A673 (cell line): ENCODE data around the gene IL15.
"Not testable (repeated sequence)": the region's sequence is repeated elsewhere in the genome, so short reads cannot be mapped to it uniquely, and the experiment has no call there.

Source experiments
- EZH2 ChIP-seq: fragments of 200-600 bp; sonication (generic); IDR thresholded peaks from 2 replicates; pipeline ENCODE4 v1.6.1; 2017; ENCODE audit warnings: borderline replicate concordance, low read depth, mild to moderate bottlenecking, mixed read lengths, antibody characterized with exemption, low read length; ENCODE audit not compliant: poor library complexity, severe bottlenecking
- TF ChIP-seq, protein P1 (sequence below): fragments of 300-800, 200-600 bp; sonication (generic); conservative IDR thresholded peaks from 2 replicates; pipeline ENCODE4 v1.5.1; 2017; ENCODE audit warnings: low read depth, mild to moderate bottlenecking, antibody characterized with exemption, low read length, moderate library complexity, mixed read lengths

GRCh38 chr4:141691247-141691646, 54.9 kb downstream of the IL15 start:
- TF ChIP-seq, protein P1, sequence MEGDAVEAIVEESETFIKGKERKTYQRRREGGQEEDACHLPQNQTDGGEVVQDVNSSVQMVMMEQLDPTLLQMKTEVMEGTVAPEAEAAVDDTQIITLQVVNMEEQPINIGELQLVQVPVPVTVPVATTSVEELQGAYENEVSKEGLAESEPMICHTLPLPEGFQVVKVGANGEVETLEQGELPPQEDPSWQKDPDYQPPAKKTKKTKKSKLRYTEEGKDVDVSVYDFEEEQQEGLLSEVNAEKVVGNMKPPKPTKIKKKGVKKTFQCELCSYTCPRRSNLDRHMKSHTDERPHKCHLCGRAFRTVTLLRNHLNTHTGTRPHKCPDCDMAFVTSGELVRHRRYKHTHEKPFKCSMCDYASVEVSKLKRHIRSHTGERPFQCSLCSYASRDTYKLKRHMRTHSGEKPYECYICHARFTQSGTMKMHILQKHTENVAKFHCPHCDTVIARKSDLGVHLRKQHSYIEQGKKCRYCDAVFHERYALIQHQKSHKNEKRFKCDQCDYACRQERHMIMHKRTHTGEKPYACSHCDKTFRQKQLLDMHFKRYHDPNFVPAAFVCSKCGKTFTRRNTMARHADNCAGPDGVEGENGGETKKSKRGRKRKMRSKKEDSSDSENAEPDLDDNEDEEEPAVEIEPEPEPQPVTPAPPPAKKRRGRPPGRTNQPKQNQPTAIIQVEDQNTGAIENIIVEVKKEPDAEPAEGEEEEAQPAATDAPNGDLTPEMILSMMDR, result not testable (repeated sequence)
- not testable (repeated sequence) for TF ChIP-seq EZH2
